ENCODE results near the gene FN3K.
"Not testable (repeated sequence)": the region's sequence is repeated elsewhere in the genome, so short reads cannot be mapped to it uniquely, and the experiment has no call there.

The FN3K gene

GRCh38 chr17:82753201-82753464 lies 17.7 kb downstream of the FN3K start:
- no CpG with 5 or more reads among the region's 8 CpGs for WGBS (ENCODE audit: insufficient coverage, insufficient read length)
- no peaks in the 10 kb centered on the region; the same call in 1 of the 2 replicates for H3K36me3 ChIP-seq (ENCODE audit: control insufficient read depth, insufficient read depth, low read length)
- H3K27me3 ChIP-seq (ENCODE audit: control insufficient read depth, insufficient read depth, low read length): no peaks in the 10 kb centered on the region
- no peaks in the 10 kb centered on the region for H3K9me3 ChIP-seq (ENCODE audit: control insufficient read depth, insufficient read depth, low read length)
- no peak overlapping the region for H3K27ac ChIP-seq (ENCODE audit: low read length)
- peak overlapping the region; percentile 93; the same call in 1 of the 2 replicates for H3K4me3 ChIP-seq (ENCODE audit: low read length)
- peaks cover 5% of the 10 kb centered on the region; the same call in 1 of the 2 replicates for H3K4me1 ChIP-seq (ENCODE audit: control insufficient read depth, insufficient read depth, low read length)
- no peak for DNase-seq (ENCODE audit: low read depth, low spot score)

DNA sequence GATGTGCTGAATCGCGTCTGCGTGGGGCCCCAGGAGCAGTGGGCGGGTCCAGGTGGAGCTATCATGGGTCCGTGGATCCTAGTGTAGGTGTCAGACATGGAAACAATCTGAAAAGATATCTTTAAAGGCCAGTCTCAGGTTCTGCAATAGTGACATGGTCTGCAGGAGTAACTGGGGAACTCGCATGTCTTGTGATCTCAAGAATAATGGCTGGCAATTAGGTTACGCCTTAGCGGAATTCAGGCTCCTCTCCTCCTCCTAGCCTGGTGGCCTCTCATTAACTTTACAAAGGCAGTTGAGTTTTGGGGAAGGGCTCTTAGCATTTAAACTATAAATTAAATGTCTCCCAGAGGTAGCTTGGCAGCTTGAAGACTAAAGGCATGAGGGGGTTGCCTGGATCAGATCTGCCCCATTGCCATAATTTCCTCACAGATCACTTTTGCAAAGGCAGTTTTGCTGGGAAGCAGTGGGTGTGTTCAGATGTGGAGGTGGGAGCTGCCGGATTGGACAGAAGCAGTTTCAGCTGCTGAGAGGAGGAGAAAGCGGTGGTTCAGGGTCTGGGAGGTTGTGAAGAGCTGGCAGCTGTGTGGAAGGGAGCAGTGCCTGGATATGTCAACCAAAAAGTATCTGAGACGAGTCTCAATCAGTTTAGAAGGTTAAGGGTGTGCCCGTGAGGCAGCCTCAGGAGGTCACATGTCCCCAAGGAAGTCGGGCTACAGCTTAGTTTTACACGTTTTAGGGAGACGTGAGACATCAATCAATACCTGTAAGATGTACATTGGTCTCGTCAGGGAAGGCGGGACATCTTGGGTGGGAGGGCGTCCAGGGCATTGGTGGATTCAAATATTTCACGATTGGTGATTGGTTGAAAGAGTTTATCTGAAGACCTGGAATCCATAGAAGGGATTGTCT lies 19.1 kb downstream of the FN3K start:
- H3K4me3 ChIP-seq (ENCODE audit: low read length): no peak overlapping the region
- WGBS (ENCODE audit: insufficient coverage, insufficient read length): no CpG with 5 or more reads among the region's 19 CpGs
- no peak for DNase-seq (ENCODE audit: low read depth, low spot score)

GRCh38 chr17:82756166-82756565 lies 20.8 kb downstream of the FN3K start:
- no peak overlapping the region for H3K4me3 ChIP-seq (ENCODE audit: low read length)
- H3K36me3 ChIP-seq (ENCODE audit: control insufficient read depth, insufficient read depth, low read length): 0 out of 2 replicates have a peak, but pooled peaks cover 2% of the 10 kb centered on the region
- no peaks in the 10 kb centered on the region for H3K27me3 ChIP-seq (ENCODE audit: control insufficient read depth, insufficient read depth, low read length)
- no peaks in the 10 kb centered on the region for H3K9me3 ChIP-seq (ENCODE audit: control insufficient read depth, insufficient read depth, low read length)
- no peak overlapping the region for H3K27ac ChIP-seq (ENCODE audit: low read length)
- no CpG with 5 or more reads among the region's 7 CpGs for WGBS (ENCODE audit: insufficient coverage, insufficient read length)
- DNase-seq (ENCODE audit: low read depth, low spot score): no peak
- peaks cover 5% of the 10 kb centered on the region; the same call in 1 of the 2 replicates for H3K4me1 ChIP-seq (ENCODE audit: control insufficient read depth, insufficient read depth, low read length)

More for the DNA sequence above, 19.1 kb downstream of the FN3K start:
- H3K36me3 ChIP-seq (ENCODE audit: control insufficient read depth, insufficient read depth, low read length): 0 out of 2 replicates have a peak, but pooled peaks cover 2% of the 10 kb centered on the region
- H3K4me1 ChIP-seq (ENCODE audit: control insufficient read depth, insufficient read depth, low read length): peaks cover 5% of the 10 kb centered on the region; the same call in 1 of the 2 replicates
- no peaks in the 10 kb centered on the region for H3K9me3 ChIP-seq (ENCODE audit: control insufficient read depth, insufficient read depth, low read length)
- no peak overlapping the region for H3K27ac ChIP-seq (ENCODE audit: low read length)
- no peaks in the 10 kb centered on the region for H3K27me3 ChIP-seq (ENCODE audit: control insufficient read depth, insufficient read depth, low read length)

DNA sequence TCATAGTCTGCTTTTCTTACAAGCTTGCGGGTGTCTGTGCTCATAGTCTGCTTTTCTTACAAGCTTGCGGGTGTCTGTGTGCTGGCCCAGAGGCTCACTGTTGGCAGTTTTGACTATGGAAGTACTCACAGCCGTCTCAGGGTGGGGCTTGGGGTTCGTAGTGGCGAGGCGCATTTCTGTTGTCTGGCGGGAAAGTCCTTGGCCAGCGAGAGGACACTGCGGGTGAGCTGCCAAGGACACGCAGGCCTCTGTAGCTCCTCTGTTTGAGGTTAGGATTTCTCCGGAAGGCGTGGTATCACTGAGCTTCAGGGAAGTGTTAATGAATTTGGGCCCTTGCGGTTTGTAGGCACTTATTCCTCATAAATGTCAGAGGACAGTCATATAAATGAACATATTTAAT lies 30.0 kb downstream of the FN3K start:
- Histone ChIP-seq H3K36me3 (ENCODE audit: control insufficient read depth, insufficient read depth, low read length) (peaks cover 19% of the 10 kb centered on the region), H3K27me3 (ENCODE audit: control insufficient read depth, insufficient read depth, low read length) (no peaks in the 10 kb centered on the region), H3K9me3 (ENCODE audit: control insufficient read depth, insufficient read depth, low read length) (no peaks in the 10 kb centered on the region), H3K4me1 (ENCODE audit: control insufficient read depth, insufficient read depth, low read length) (no peaks in the 10 kb centered on the region), H3K27ac (ENCODE audit: low read length) (no peak overlapping the region), H3K4me3 (ENCODE audit: low read length) (no peak overlapping the region)
- no peak for DNase-seq (ENCODE audit: low read depth, low spot score)
- no CpG with 5 or more reads among the region's 13 CpGs for WGBS (ENCODE audit: insufficient coverage, insufficient read length)

- WGBS (ENCODE audit: insufficient coverage, insufficient read length): no CpG with 5 or more reads among the region's 24 CpGs
- H3K4me1 ChIP-seq (ENCODE audit: control insufficient read depth, insufficient read depth, low read length): no peaks in the 10 kb centered on the region
- H3K36me3 ChIP-seq (ENCODE audit: control insufficient read depth, insufficient read depth, low read length): peaks cover 19% of the 10 kb centered on the region
- DNase-seq (ENCODE audit: low read depth, low spot score): no peak
- no peaks in the 10 kb centered on the region for H3K27me3 ChIP-seq (ENCODE audit: control insufficient read depth, insufficient read depth, low read length)
- H3K9me3 ChIP-seq (ENCODE audit: control insufficient read depth, insufficient read depth, low read length): no peaks in the 10 kb centered on the region
- H3K27ac ChIP-seq (ENCODE audit: low read length): no peak overlapping the region
- H3K4me3 ChIP-seq (ENCODE audit: low read length): no peak overlapping the region
Observed at GRCh38 chr17:82767041-82767754, 31.8 kb downstream of the FN3K start.

DNA sequence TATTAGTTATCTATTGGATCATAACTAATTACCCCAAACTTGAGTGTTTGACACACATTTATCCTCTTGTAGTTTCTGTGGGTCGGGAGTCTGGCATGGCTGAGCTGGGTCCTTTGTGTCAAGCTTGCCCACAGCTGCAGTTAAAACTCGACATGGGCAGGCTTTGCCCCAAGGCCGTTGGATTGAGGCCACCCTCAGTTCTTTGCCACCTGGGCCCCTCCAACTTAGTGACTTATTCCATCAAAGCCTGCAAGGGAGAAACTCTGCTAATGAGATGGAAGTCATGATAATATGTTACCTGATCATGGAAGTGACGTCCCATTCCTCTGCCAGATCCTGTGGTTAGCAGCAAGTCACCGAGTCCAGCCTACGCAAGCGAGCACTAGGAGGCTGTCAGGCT lies 33.6 kb downstream of the FN3K start:
- DNase-seq (ENCODE audit: low read depth, low spot score): no peak
- Histone ChIP-seq H3K4me1 (ENCODE audit: control insufficient read depth, insufficient read depth, low read length) (no peaks in the 10 kb centered on the region), H3K4me3 (ENCODE audit: low read length) (no peak overlapping the region), H3K9me3 (ENCODE audit: control insufficient read depth, insufficient read depth, low read length) (no peaks in the 10 kb centered on the region), H3K27ac (ENCODE audit: low read length) (no peak overlapping the region), H3K36me3 (ENCODE audit: control insufficient read depth, insufficient read depth, low read length) (peaks cover 25% of the 10 kb centered on the region), H3K27me3 (ENCODE audit: control insufficient read depth, insufficient read depth, low read length) (no peaks in the 10 kb centered on the region)
- no CpG with 5 or more reads among the region's 7 CpGs for WGBS (ENCODE audit: insufficient coverage, insufficient read length)

DNA sequence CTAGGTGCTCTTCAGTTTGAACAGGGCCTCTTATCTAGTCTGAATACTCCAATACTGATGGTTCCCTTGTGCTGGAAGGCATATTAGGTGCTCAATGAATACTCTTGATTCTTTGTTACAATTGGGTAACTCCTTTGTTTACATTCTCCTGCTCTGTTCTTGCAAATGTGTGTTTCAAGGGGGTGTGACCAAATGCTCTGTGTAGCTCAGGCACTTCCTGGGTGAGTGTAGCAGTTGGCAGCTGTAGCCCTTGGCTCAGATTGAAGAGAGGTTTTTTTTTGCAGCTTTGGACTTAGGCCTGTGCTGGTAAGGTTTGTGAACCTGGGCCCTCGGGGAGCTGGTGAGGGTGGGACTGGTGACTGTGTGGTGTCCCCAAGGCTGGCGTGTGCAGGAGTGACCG lies 36.6 kb downstream of the FN3K start:
- Histone ChIP-seq H3K36me3 (ENCODE audit: control insufficient read depth, insufficient read depth, low read length) (peaks cover 25% of the 10 kb centered on the region), H3K4me3 (ENCODE audit: low read length) (no peak overlapping the region), H3K27ac (ENCODE audit: low read length) (no peak overlapping the region), H3K27me3 (ENCODE audit: control insufficient read depth, insufficient read depth, low read length) (no peaks in the 10 kb centered on the region), H3K4me1 (ENCODE audit: control insufficient read depth, insufficient read depth, low read length) (no peaks in the 10 kb centered on the region), H3K9me3 (ENCODE audit: control insufficient read depth, insufficient read depth, low read length) (no peaks in the 10 kb centered on the region)
- no peak for DNase-seq (ENCODE audit: low read depth, low spot score)
- WGBS (ENCODE audit: insufficient coverage, insufficient read length): no CpG with 5 or more reads among the region's 3 CpGs

DNA sequence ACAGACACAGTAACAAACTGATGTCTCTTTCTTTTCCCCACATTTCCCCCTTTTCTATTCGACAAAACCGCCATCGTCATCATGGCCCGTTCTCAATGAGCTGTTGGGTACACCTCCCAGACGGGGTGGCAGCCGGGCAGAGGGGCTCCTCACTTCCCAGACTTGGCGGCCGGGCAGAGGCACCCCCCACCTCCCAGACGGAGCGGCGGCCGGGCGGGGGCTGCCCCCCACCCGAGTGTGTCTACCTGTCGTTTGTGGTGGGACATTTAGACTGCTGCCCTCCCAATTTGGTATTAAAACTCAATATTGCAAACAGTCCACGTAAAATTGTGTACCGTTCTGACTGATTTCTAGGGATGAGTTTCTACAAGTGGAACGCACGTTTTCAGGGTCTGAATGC lies 39.0 kb downstream of the FN3K start:
- peaks cover 12% of the 10 kb centered on the region for H3K36me3 ChIP-seq (ENCODE audit: control insufficient read depth, insufficient read depth, low read length)
- not testable (repeated sequence) for H3K4me1 ChIP-seq (ENCODE audit: control insufficient read depth, insufficient read depth, low read length); H3K27me3 ChIP-seq (ENCODE audit: control insufficient read depth, insufficient read depth, low read length); H3K9me3 ChIP-seq (ENCODE audit: control insufficient read depth, insufficient read depth, low read length); H3K4me3 ChIP-seq (ENCODE audit: low read length); DNase-seq (ENCODE audit: low read depth, low spot score); H3K27ac ChIP-seq (ENCODE audit: low read length)
- WGBS (ENCODE audit: insufficient coverage, insufficient read length): no CpG with 5 or more reads among the region's 19 CpGs

- no peak for DNase-seq (ENCODE audit: low read depth, low spot score)
- Histone ChIP-seq H3K9me3 (ENCODE audit: control insufficient read depth, insufficient read depth, low read length) (no peaks in the 10 kb centered on the region), H3K36me3 (ENCODE audit: control insufficient read depth, insufficient read depth, low read length) (peaks cover 14% of the 10 kb centered on the region), H3K4me3 (ENCODE audit: low read length) (no peak overlapping the region), H3K27ac (ENCODE audit: low read length) (no peak overlapping the region), H3K4me1 (ENCODE audit: control insufficient read depth, insufficient read depth, low read length) (no peaks in the 10 kb centered on the region), H3K27me3 (ENCODE audit: control insufficient read depth, insufficient read depth, low read length) (no peaks in the 10 kb centered on the region)
- WGBS (ENCODE audit: insufficient coverage, insufficient read length): no CpG with 5 or more reads among the region's 34 CpGs
Observed at GRCh38 chr17:82775001-82775823, 39.8 kb downstream of the FN3K start.

GRCh38 chr17:82776454-82776853 lies 41.0 kb downstream of the FN3K start:
- Histone ChIP-seq H3K36me3 (ENCODE audit: control insufficient read depth, insufficient read depth, low read length) (peaks cover 15% of the 10 kb centered on the region), H3K27ac (ENCODE audit: low read length) (no peak overlapping the region), H3K27me3 (ENCODE audit: control insufficient read depth, insufficient read depth, low read length) (no peaks in the 10 kb centered on the region), H3K4me1 (ENCODE audit: control insufficient read depth, insufficient read depth, low read length) (no peaks in the 10 kb centered on the region), H3K9me3 (ENCODE audit: control insufficient read depth, insufficient read depth, low read length) (no peaks in the 10 kb centered on the region), H3K4me3 (ENCODE audit: low read length) (no peak overlapping the region)
- DNase-seq (ENCODE audit: low read depth, low spot score): no peak
- WGBS (ENCODE audit: insufficient coverage, insufficient read length): no CpG with 5 or more reads among the region's 13 CpGs
